CD4-positive, alpha-beta memory T cell (primary cell): ENCODE measurements around the gene SIAH3. TPM values are rescaled to one million over a fixed set of nuclear protein-coding genes. Genes with fewer than 3 reads are reported as not detected.
"Not testable (repeated sequence)": the region's sequence is repeated elsewhere in the genome, so short reads cannot be mapped to it uniquely, and the experiment has no call there.

Experiments
- CTCF ChIA-PET: fragments of 350-600 bp; sonication (Branson Sonifier 250); formaldehyde crosslinking; loops from one replicate; lab custom pipeline; 2021; ENCODE audit warnings: inconsistent platforms; ENCODE audit not compliant: partially characterized antibody; lab: Charles Lee
- POLR2A ChIA-PET: fragments of 350-600 bp; sonication (Branson Sonifier 250); formaldehyde crosslinking; loops from one replicate; lab custom pipeline; 2021; ENCODE audit not compliant: partially characterized antibody; lab: Charles Lee
- DNase-seq, 5 donors: peaks; one replicate each; pipeline versions ENCODE4 v3.0.0 to v3.0.0-alpha.2; 2020 to 2022; ENCODE audit warnings: mixed read lengths in 1 of 5
- H3K27ac ChIP-seq: one replicate; pipeline ENCODE4 v1.7.0; 2013; ENCODE audit warnings: low read depth, low read length
- H3K27me3 ChIP-seq: 2 replicates; pipeline ENCODE4 v1.7.0; 2013; ENCODE audit warnings: mild to moderate bottlenecking, low read length, moderate library complexity; ENCODE audit not compliant: insufficient read depth
- H3K36me3 ChIP-seq: 2 replicates; pipeline ENCODE4 v1.7.0; 2013; ENCODE audit warnings: mild to moderate bottlenecking, low read length, moderate library complexity; ENCODE audit not compliant: insufficient read depth
- H3K4me1 ChIP-seq: 2 replicates; pipeline ENCODE4 v1.7.0; 2013; ENCODE audit warnings: mild to moderate bottlenecking, low read length, moderate library complexity; ENCODE audit not compliant: insufficient read depth
- H3K4me3 ChIP-seq, 2 donors: one replicate each; pipeline ENCODE4 v1.7.0; 2013; ENCODE audit warnings: low read length in 2 of 2, mild to moderate bottlenecking in 1 of 2
- H3K9me3 ChIP-seq, 2 donors: one replicate each; pipeline ENCODE4 v1.7.0; 2013; ENCODE audit warnings: low read length in 2 of 2, control low read depth in 1 of 2; ENCODE audit not compliant: control insufficient read depth in 1 of 2
- H3K27ac Mint-ChIP-seq, 7 donors: one replicate each; pipeline ENCODE4 v1.8.0; 2020 to 2021; ENCODE audit warnings: mixed read lengths in 7 of 7, mild to moderate bottlenecking in 6 of 7, inconsistent platforms in 3 of 7, moderate library complexity in 3 of 7
- H3K27me3 Mint-ChIP-seq, 2 donors: one replicate each; pipeline ENCODE4 v1.8.0; 2020 to 2021; ENCODE audit warnings: mixed read lengths in 2 of 2
- H3K36me3 Mint-ChIP-seq, 2 donors: one replicate each; pipeline ENCODE4 v1.8.0; 2020 to 2021; ENCODE audit warnings: mixed read lengths in 2 of 2, inconsistent platforms in 1 of 2, mild to moderate bottlenecking in 1 of 2
- H3K4me1 Mint-ChIP-seq, 4 donors: one replicate each; pipeline ENCODE4 v1.8.0; 2020 to 2021; ENCODE audit warnings: mixed read lengths in 4 of 4, mild to moderate bottlenecking in 1 of 4
- H3K4me3 Mint-ChIP-seq, 8 donors: one replicate each; pipeline ENCODE4 v1.8.0; 2020 to 2021; ENCODE audit warnings: mixed read lengths in 8 of 8, mild to moderate bottlenecking in 7 of 8, moderate library complexity in 6 of 8, inconsistent platforms in 3 of 8
- H3K9me3 Mint-ChIP-seq, 8 donors: one replicate each; pipeline ENCODE4 v1.8.0; 2020 to 2021; ENCODE audit warnings: mixed read lengths in 8 of 8, mild to moderate bottlenecking in 5 of 8, inconsistent platforms in 3 of 8, moderate library complexity in 1 of 8
- intact Hi-C: fragments of 100-400 bp; cut with micrococcal nuclease; formaldehyde crosslinking; loops from one replicate; pipeline ENCODE4 v1.15.1; 2023
- polyA plus RNA-seq, 2 donors: library from polyadenylated mRNA; unstranded; fragments of 300-500 nt; fragmentation: Illumina TruSeq; gene quantifications; one replicate each; pipeline ENCODE4 v1.2.3, GENCODE V29; 2021
- total RNA-seq, 2 experiments: library from RNA; stranded (reverse); gene quantifications; one replicate each; pipeline ENCODE4 v1.2.3, GENCODE V29; 2021

The SIAH3 gene
- total and polyA plus RNA-seq, 4 experiments from 2014 or later = 0.13 to 1.9 (median 1.5) TPM; not detected in 1

- no peaks in the 10 kb centered on the region for H3K36me3 ChIP-seq
- no peak for DNase-seq
- H3K9me3 ChIP-seq = no peaks in the 10 kb centered on the region
- no peaks in the 10 kb centered on the region for H3K27me3 ChIP-seq
- no peaks in the 10 kb centered on the region for H3K9me3 Mint-ChIP-seq
- intact Hi-C loops = no loop called here
- H3K4me1 ChIP-seq = no peaks in the 10 kb centered on the region
- H3K27me3 Mint-ChIP-seq = peaks cover 2 to 6% of the 10 kb centered on the region in 2 donors
- H3K27ac Mint-ChIP-seq = no peak overlapping the region
- H3K4me1 Mint-ChIP-seq = no peaks in the 10 kb centered on the region
- H3K36me3 Mint-ChIP-seq = no peaks in the 10 kb centered on the region
- ChIA-PET POLR2A (no interaction called here), CTCF (no interaction called here)
- no peak overlapping the region for H3K4me3 Mint-ChIP-seq
- no peak overlapping the region for H3K4me3 ChIP-seq
- H3K27ac ChIP-seq = no peak overlapping the region
Observed at GRCh38 chr13:45773944-45774343, 77.6 kb downstream of the SIAH3 start.

GRCh38 chr13:45773236-45773635 is 78.3 kb downstream of the SIAH3 start:
- H3K9me3 ChIP-seq = no peaks in the 10 kb centered on the region
- Mint-ChIP-seq H3K9me3 (no peaks in the 10 kb centered on the region), H3K4me3 (no peak overlapping the region), H3K27ac (no peak overlapping the region), H3K36me3 (no peaks in the 10 kb centered on the region), H3K27me3 (peaks cover 2 to 8% of the 10 kb centered on the region in 2 donors), H3K4me1 (no peaks in the 10 kb centered on the region)
- POLR2A ChIA-PET = no interaction called here
- CTCF ChIA-PET = no interaction called here
- intact Hi-C loops = no loop called here
- H3K4me1 ChIP-seq = no peaks in the 10 kb centered on the region
- H3K27me3 ChIP-seq = no peaks in the 10 kb centered on the region
- no peaks in the 10 kb centered on the region for H3K36me3 ChIP-seq
- no peak overlapping the region for H3K27ac ChIP-seq
- no peak overlapping the region for H3K4me3 ChIP-seq
- DNase-seq = no peak

GRCh38 chr13:45770886-45771285 is 80.7 kb downstream of the SIAH3 start:
- no peaks in the 10 kb centered on the region for H3K9me3 Mint-ChIP-seq
- no peaks in the 10 kb centered on the region for H3K4me1 Mint-ChIP-seq
- Histone ChIP-seq H3K4me3 (no peak overlapping the region), H3K27ac (no peak overlapping the region), H3K36me3 (no peaks in the 10 kb centered on the region), H3K27me3 (no peaks in the 10 kb centered on the region), H3K9me3 (no peaks in the 10 kb centered on the region), H3K4me1 (no peaks in the 10 kb centered on the region)
- CTCF ChIA-PET = no interaction called here
- DNase-seq = no peak
- H3K27me3 Mint-ChIP-seq = peaks cover 2 to 6% of the 10 kb centered on the region in 2 donors
- H3K27ac Mint-ChIP-seq = no peak overlapping the region
- H3K4me3 Mint-ChIP-seq = no peak overlapping the region
- intact Hi-C loops = no loop called here
- H3K36me3 Mint-ChIP-seq = no peaks in the 10 kb centered on the region
- POLR2A ChIA-PET = no interaction called here

GRCh38 chr13:45768656-45769479 is 82.7 kb downstream of the SIAH3 start:
- CTCF ChIA-PET = no interaction called here
- H3K4me1 ChIP-seq = no peaks in the 10 kb centered on the region
- no peaks in the 10 kb centered on the region for H3K9me3 Mint-ChIP-seq
- H3K27me3 ChIP-seq = no peaks in the 10 kb centered on the region
- POLR2A ChIA-PET = no interaction called here
- no peak overlapping the region for H3K27ac ChIP-seq
- no peak overlapping the region for H3K4me3 ChIP-seq
- H3K27ac Mint-ChIP-seq = no peak overlapping the region
- no peaks in the 10 kb centered on the region for H3K36me3 Mint-ChIP-seq
- no peaks in the 10 kb centered on the region for H3K9me3 ChIP-seq
- H3K27me3 Mint-ChIP-seq = peaks cover 2% of the 10 kb centered on the region in 2 donors
- no peak overlapping the region for H3K4me3 Mint-ChIP-seq
- no peaks in the 10 kb centered on the region for H3K36me3 ChIP-seq
- H3K4me1 Mint-ChIP-seq = no peaks in the 10 kb centered on the region
- intact Hi-C loops = no loop called here
- no peak for DNase-seq

- no peak for DNase-seq
- no peak overlapping the region for H3K4me3 ChIP-seq
- intact Hi-C loops = no loop called here
- no peaks in the 10 kb centered on the region for H3K36me3 ChIP-seq
- POLR2A ChIA-PET = no interaction called here
- H3K4me3 Mint-ChIP-seq = no peak overlapping the region
- no peaks in the 10 kb centered on the region for H3K27me3 ChIP-seq
- CTCF ChIA-PET = no interaction called here
- H3K4me1 ChIP-seq = no peaks in the 10 kb centered on the region
- H3K27ac Mint-ChIP-seq = no peak overlapping the region
- H3K9me3 Mint-ChIP-seq = peaks cover 0 to 2% (median 0%) of the 10 kb centered on the region in 8 donors
- no peak overlapping the region for H3K27ac ChIP-seq
- no peaks in the 10 kb centered on the region for H3K9me3 ChIP-seq
- no peaks in the 10 kb centered on the region for H3K4me1 Mint-ChIP-seq
- H3K27me3 Mint-ChIP-seq = peaks cover 2 to 4% of the 10 kb centered on the region in 2 donors
- H3K36me3 Mint-ChIP-seq = no peaks in the 10 kb centered on the region
Observed at GRCh38 chr13:45765464-45765863, 86.1 kb downstream of the SIAH3 start.

GRCh38 chr13:45763419-45763818 is 88.1 kb downstream of the SIAH3 start:
- Histone ChIP-seq H3K4me1 (no peaks in the 10 kb centered on the region), H3K27ac (no peak overlapping the region), H3K4me3 (no peak overlapping the region), H3K27me3 (no peaks in the 10 kb centered on the region), H3K36me3 (no peaks in the 10 kb centered on the region), H3K9me3 (no peaks in the 10 kb centered on the region)
- Mint-ChIP-seq H3K4me1 (no peaks in the 10 kb centered on the region), H3K9me3 (peaks cover 0 to 5% (median 3%) of the 10 kb centered on the region in 8 donors), H3K4me3 (no peak overlapping the region), H3K27ac (no peak overlapping the region), H3K36me3 (no peaks in the 10 kb centered on the region), H3K27me3 (peaks cover 2 to 3% of the 10 kb centered on the region in 2 donors)
- DNase-seq = no peak
- ChIA-PET CTCF (interaction anchor here (0.9 kb wide), 1 partner anchor 190 kb away, joined by 3 read pairs; no protein-coding TSS in a partner anchor), POLR2A (no interaction called here)
- intact Hi-C loops = no loop called here

- H3K27ac ChIP-seq, intact Hi-C loops, H3K4me1 ChIP-seq, H3K36me3 ChIP-seq, H3K9me3 ChIP-seq, H3K4me3 Mint-ChIP-seq, DNase-seq, H3K27me3 ChIP-seq, CTCF ChIA-PET, H3K27me3 Mint-ChIP-seq, POLR2A ChIA-PET, H3K36me3 Mint-ChIP-seq, H3K4me1 Mint-ChIP-seq, H3K4me3 ChIP-seq: not testable (repeated sequence)
- peaks cover 5 to 22% (median 13%) of the 10 kb centered on the region in 8 donors for H3K9me3 Mint-ChIP-seq
- peak overlapping the region in 2 of 7 donors; percentile 6 to 39 for H3K27ac Mint-ChIP-seq
Observed at GRCh38 chr13:45757589-45757988, 94.0 kb downstream of the SIAH3 start.
